GM10248 (cell line): ENCODE data around the gene PGK2.

Source experiments
- CTCF ChIA-PET: fragments of 300-600 bp; sonication (Branson Sonifier 250); formaldehyde crosslinking; extraction: SDS; loops from one replicate; lab custom pipeline; 2021; ENCODE audit warnings: antibody characterized with exemption; lab: Yijun Ruan, JAX
- POLR2A ChIA-PET: fragments of 350-650 bp; sonication (Branson Sonifier 250); formaldehyde crosslinking; extraction: SDS; loops from one replicate; lab custom pipeline; 2020; ENCODE audit warnings: antibody characterized with exemption; lab: Yijun Ruan, JAX
- DNase-seq: peaks from one replicate; pipeline ENCODE4 v3.0.0; 2012; ENCODE audit errors: extremely low spot score
- TF ChIP-seq, protein P1 (sequence below): IDR thresholded peaks from 2 replicates; pipeline ENCODE4 v1.5.1; 2012; ENCODE audit warnings: mild to moderate bottlenecking, low read depth; ENCODE audit errors: extremely low read depth, missing control alignments, control extremely low read depth

Gene PGK2

GRCh38 chr6:49744259-49744658 is 42.8 kb downstream of the PGK2 start, which contains the start of gene CRISP3:
Gene CRISP3 (minus strand): TSS chr6:49744388. CDS start chr6:49744367, 21 bp downstream.
- TF ChIP-seq, protein P1, sequence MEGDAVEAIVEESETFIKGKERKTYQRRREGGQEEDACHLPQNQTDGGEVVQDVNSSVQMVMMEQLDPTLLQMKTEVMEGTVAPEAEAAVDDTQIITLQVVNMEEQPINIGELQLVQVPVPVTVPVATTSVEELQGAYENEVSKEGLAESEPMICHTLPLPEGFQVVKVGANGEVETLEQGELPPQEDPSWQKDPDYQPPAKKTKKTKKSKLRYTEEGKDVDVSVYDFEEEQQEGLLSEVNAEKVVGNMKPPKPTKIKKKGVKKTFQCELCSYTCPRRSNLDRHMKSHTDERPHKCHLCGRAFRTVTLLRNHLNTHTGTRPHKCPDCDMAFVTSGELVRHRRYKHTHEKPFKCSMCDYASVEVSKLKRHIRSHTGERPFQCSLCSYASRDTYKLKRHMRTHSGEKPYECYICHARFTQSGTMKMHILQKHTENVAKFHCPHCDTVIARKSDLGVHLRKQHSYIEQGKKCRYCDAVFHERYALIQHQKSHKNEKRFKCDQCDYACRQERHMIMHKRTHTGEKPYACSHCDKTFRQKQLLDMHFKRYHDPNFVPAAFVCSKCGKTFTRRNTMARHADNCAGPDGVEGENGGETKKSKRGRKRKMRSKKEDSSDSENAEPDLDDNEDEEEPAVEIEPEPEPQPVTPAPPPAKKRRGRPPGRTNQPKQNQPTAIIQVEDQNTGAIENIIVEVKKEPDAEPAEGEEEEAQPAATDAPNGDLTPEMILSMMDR: no peak
- CTCF ChIA-PET: interaction anchor here (1.2 kb wide), 1 partner anchor 11 kb away, joined by 3 read pairs; no protein-coding TSS in a partner anchor
- DNase-seq: no peak
- POLR2A ChIA-PET: no interaction called here

DNA sequence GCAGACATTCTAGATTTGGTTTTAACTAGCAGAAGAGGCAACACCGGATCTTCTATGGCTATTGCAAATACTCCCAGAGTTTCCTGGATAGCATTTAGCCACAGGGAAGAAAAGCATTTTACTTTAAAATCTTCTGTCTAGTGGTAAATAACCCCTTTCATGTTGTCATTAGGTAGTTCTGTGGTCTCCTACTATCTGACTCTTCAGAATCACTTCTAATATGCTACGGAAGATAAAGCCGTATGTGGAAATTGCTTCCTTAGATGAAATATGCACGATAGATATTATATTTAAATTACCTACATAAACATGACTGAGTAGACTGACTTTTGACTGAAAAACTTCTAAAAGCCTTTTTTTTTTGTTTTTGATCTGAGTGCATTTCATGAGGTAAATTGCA is 43.7 kb downstream of the PGK2 start:
- POLR2A ChIA-PET: no interaction called here
- TF ChIP-seq, protein P1: no peak
- DNase-seq: no peak
- CTCF ChIA-PET: interaction anchor here (1.2 kb wide), 1 partner anchor 11 kb away, joined by 3 read pairs; no protein-coding TSS in a partner anchor

DNA sequence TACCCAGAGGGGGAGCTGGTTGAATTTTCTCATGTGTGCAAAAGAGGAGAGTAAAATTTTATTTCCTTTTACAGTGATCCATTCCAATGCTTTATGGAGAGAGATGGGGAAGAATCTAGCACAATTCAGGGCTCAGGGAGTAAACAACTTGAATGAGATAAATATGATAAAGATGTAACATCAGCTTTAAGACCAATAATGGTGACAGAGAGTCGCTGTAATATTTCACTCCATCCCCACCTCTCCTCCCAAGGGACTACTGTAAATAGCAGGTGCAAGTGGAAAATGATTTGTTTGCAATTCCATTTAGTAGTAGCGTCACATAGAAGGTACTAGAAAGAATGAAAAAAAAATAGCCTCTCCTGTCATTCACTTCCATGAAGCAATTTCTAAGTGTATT is 47.7 kb downstream of the PGK2 start:
- ChIA-PET CTCF (interaction anchor here (0.8 kb wide), 1 partner anchor 17 kb away, joined by 3 read pairs; no protein-coding TSS in a partner anchor), POLR2A (no interaction called here)
- DNase-seq: no peak
- TF ChIP-seq, protein P1: no peak

DNA sequence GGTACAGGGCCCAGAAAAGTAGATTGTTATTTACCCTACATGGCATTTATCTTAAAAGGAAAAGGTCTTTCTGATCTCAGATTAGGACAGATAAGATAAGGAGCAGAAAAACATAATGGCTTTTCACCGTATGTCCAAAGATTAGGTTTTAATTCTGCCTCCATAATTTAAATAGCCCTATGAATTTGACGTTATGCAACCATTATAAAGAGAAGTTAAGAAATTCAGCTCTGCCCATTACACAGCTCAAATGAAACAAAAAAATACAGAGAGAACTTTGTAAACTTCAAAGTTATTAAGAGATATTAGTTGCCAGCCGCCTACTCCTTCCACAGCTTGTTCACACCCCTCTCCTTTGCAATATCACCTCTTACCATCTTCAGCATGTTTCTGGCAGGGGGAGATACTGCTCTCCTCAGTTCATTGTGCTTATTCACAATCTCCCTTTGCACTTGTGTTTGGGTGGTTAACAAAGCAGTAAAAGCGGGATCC is 51.0 kb downstream of the PGK2 start:
- POLR2A ChIA-PET: no interaction called here

More for the DNA sequence above, 51.0 kb downstream of the PGK2 start:
- TF ChIP-seq, protein P1: no peak
- CTCF ChIA-PET: no interaction called here
- no peak for DNase-seq
